C4-2B (cell line): ENCODE data around the gene ATF7.

ENCODE experiments used
- ZFX ChIP-seq: fragments of 450-650 bp; IDR thresholded peaks from 2 replicates; pipeline ENCODE4 v1.6.1; 2017
- TF ChIP-seq, protein P1 (sequence below): fragments of 450-650 bp; conservative IDR thresholded peaks from 2 replicates; pipeline ENCODE4 v1.5.1; 2017; ENCODE audit warnings: mild to moderate bottlenecking

DNA sequence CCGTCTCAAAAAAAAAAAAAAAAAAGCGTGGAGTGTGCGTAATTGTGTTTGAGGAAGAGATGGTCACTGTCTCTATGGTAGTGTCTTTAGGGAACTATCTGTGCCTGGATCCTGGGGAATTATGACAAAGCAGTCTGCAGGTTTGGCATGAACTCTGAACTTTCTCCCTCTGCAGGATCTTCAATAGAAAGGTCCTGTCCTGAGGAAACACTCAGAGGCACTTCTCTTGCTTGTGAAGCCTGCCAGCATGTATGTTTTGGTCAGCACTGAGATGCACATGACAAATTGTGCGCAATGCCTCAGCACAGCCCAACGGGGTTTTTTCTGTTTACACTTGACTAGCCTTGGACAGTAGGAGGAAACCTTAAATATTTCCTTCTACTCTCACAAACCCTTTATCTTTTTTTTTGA, 46.6 kb downstream of the ATF7 start:
- TF ChIP-seq, protein P1, sequence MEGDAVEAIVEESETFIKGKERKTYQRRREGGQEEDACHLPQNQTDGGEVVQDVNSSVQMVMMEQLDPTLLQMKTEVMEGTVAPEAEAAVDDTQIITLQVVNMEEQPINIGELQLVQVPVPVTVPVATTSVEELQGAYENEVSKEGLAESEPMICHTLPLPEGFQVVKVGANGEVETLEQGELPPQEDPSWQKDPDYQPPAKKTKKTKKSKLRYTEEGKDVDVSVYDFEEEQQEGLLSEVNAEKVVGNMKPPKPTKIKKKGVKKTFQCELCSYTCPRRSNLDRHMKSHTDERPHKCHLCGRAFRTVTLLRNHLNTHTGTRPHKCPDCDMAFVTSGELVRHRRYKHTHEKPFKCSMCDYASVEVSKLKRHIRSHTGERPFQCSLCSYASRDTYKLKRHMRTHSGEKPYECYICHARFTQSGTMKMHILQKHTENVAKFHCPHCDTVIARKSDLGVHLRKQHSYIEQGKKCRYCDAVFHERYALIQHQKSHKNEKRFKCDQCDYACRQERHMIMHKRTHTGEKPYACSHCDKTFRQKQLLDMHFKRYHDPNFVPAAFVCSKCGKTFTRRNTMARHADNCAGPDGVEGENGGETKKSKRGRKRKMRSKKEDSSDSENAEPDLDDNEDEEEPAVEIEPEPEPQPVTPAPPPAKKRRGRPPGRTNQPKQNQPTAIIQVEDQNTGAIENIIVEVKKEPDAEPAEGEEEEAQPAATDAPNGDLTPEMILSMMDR: no peak
- TF ChIP-seq ZFX: no peak
